Left lung (tissue), 10 donors: Measurements from ENCODE around the gene IL18BP. TPM values are rescaled to one million over a fixed set of nuclear protein-coding genes. Genes with fewer than 3 reads are reported as not detected.

ENCODE experiments used
- ATAC-seq: fragments of 200-7000 bp; cut with Tn5 transposase; one replicate; pipeline ENCODE4 v1.9.1; 2020; ENCODE audit warnings: moderate library complexity
- DNase-seq, 4 donors: peaks; one replicate each; pipeline ENCODE4 v3.0.0-alpha.2; 2013 to 2020
- H3K27ac ChIP-seq, 2 donors: fragments of 200-600 bp; sonication (generic) in 1 of 2; one replicate each; pipeline versions ENCODE4 v1.5.0 to v1.8.0; 2020 to 2021
- H3K27me3 ChIP-seq, 2 donors: fragments of 200-600 bp; sonication (generic) in 1 of 2; one replicate each; pipeline versions ENCODE4 v1.5.0 to v1.8.0; 2020 to 2021
- H3K36me3 ChIP-seq, 2 donors: fragments of 200-600 bp; sonication (generic) in 1 of 2; one replicate each; pipeline versions ENCODE4 v1.5.0 to v1.8.0; 2020 to 2021
- H3K4me1 ChIP-seq, 2 donors: fragments of 200-600 bp; one replicate each; pipeline ENCODE4 v1.8.0; 2021
- H3K4me3 ChIP-seq, 2 donors: fragments of 200-600 bp; sonication (generic) in 1 of 2; one replicate each; pipeline versions ENCODE4 v1.5.0 to v1.8.0; 2020 to 2021; ENCODE audit warnings: mild to moderate bottlenecking in 1 of 2
- H3K9me3 ChIP-seq, 2 donors: fragments of 200-600 bp; sonication (generic) in 1 of 2; one replicate each; pipeline versions ENCODE4 v1.5.0 to v1.8.0; 2020 to 2021
- CTCF ChIP-seq, 2 donors: fragments of 200-600 bp; sonication (generic) in 1 of 2; IDR thresholded peaks; one replicate each; pipeline versions ENCODE4 v1.5.0 to v1.8.0; 2021; ENCODE audit warnings: antibody characterized with exemption in 2 of 2
- intact Hi-C, 2 donors: fragments of 100-400 bp; cut with DNase I; formaldehyde crosslinking; loops; one replicate each; pipeline versions ENCODE4 v1.11.2 to v1.14.2; 2022
- polyA plus RNA-seq, 6 donors: library from polyadenylated mRNA; unstranded; fragments of 120-200 nt; gene quantifications; one replicate each; pipeline ENCODE4 v1.2.1, GENCODE V29; 2013; ENCODE audit not compliant: insufficient read length in 6 of 6
- total RNA-seq, 2 donors: library from RNA; stranded (reverse); fragmentation: NEBNext Ultra II Directional; extraction: Animal tissue kit (Norgen Biotek cat#: 25700); gene quantifications; one replicate each; pipeline ENCODE4 v1.2.1, GENCODE V29; 2021
- donor health status: DM: no; HTN: yes; CAD: no.
- donor health status: DM: no; HTN: no; CAD: no.

The IL18BP gene
- total and polyA plus RNA-seq, 8 donors = 8.9 to 20.1 (median 11.6) TPM

- Histone ChIP-seq H3K27me3 (no peaks in the 10 kb centered on the region), H3K36me3 (peaks cover 3 to 100% of the 10 kb centered on the region in 2 donors), H3K4me3 (no peak overlapping the region), H3K27ac (no peak overlapping the region), H3K4me1 (peaks cover 0 to 7% of the 10 kb centered on the region in 2 donors), H3K9me3 (no peaks in the 10 kb centered on the region)
- ATAC-seq (no peak), DNase-seq (no peak)
- intact Hi-C loops = no loop called here
- no peak for TF ChIP-seq CTCF (IDR thresholded peaks at IDR 0.05)
Measured at GRCh38 chr11:72005347-72006260, 6.9 kb downstream of the IL18BP start.

DNA sequence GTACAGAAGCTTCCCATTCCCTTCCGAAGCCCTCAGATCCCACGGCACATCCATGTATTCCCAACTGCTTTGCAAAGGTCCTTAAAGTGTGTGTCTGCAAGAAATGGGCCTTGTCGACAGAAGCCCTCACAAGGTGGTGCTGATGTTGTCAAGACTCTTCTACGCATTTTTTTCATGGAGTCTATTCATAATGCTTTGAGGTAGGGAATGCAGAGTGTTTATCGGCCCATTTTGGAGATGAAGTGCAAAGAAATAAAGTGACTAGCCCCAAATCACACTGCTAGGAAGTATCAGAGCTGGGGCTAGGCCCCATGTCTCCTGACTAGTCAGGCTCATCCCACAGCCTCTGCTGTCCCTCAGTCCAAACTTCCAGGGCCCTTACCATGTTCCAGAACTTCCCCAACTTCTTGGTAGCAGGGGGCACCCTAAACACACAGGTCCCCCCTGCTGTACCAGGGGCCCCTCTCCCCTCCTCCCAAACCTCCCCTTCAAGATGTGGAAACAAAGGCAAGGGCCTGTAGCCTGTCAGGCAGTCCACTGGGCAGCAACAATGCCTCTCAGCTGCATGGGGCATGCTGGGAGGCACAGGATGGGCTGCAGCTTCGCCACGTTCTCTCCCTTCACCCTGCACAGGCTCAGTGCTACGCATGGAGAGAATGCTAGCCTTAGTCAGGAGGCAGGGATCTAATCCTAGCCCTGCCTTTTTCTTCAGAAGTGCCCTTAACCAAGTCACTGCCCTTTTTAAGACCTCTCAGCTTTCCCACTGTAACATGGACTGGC lies 7.8 kb downstream of the IL18BP start:
- H3K36me3 ChIP-seq = peaks cover 3 to 100% of the 10 kb centered on the region in 2 donors
- no peak overlapping the region for H3K27ac ChIP-seq
- ATAC-seq = no peak
- H3K4me3 ChIP-seq = no peak overlapping the region
- H3K9me3 ChIP-seq = no peaks in the 10 kb centered on the region
- DNase-seq = no peak
- intact Hi-C loops = no loop called here
- H3K4me1 ChIP-seq = no peaks in the 10 kb centered on the region
- no peak for TF ChIP-seq CTCF (IDR thresholded peaks at IDR 0.05)
- H3K27me3 ChIP-seq = no peaks in the 10 kb centered on the region

DNA sequence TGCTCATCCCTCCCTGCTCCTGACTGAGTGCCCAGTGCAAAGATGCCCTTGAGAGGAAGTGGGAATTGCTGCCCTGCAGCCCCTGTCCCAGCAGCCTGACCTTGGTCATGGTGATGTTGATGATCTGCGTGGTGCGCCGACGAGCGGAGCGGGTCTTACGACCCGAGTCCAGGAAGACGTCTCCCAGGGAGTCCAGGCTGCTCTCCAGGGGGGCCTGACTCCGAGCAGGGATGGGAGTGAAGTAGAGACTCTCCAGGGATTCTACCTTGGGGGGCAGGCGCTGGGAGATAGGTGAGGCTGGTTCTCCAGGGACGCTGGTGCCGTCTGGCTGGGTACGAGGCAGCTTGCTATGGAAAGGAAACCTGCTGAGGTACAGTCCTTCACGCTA lies 8.4 kb downstream of the IL18BP start:
- H3K27ac ChIP-seq = no peak overlapping the region
- H3K4me3 ChIP-seq = no peak overlapping the region
- H3K4me1 ChIP-seq = no peaks in the 10 kb centered on the region
- H3K36me3 ChIP-seq = peaks cover 3 to 100% of the 10 kb centered on the region in 2 donors
- H3K27me3 ChIP-seq = no peaks in the 10 kb centered on the region
- intact Hi-C loops = no loop called here
- H3K9me3 ChIP-seq = no peaks in the 10 kb centered on the region
- no peak for TF ChIP-seq CTCF (IDR thresholded peaks at IDR 0.05)
- no peak for DNase-seq
- ATAC-seq = no peak

- Histone ChIP-seq H3K27me3 (no peaks in the 10 kb centered on the region), H3K4me1 (peaks cover 0 to 2% of the 10 kb centered on the region in 2 donors), H3K9me3 (no peaks in the 10 kb centered on the region), H3K36me3 (peaks cover 3 to 100% of the 10 kb centered on the region in 2 donors), H3K4me3 (no peak overlapping the region), H3K27ac (no peak overlapping the region)
- ATAC-seq (no peak), DNase-seq (no peak)
- no peak for TF ChIP-seq CTCF (IDR thresholded peaks at IDR 0.05)
- intact Hi-C loops = no loop called here
Measured at GRCh38 chr11:72007587-72007986, 8.9 kb downstream of the IL18BP start.

GRCh38 chr11:72008728-72009127 lies 10.0 kb downstream of the IL18BP start:
- H3K27me3 ChIP-seq = no peaks in the 10 kb centered on the region
- no peak for TF ChIP-seq CTCF (IDR thresholded peaks at IDR 0.05)
- H3K36me3 ChIP-seq = peaks cover 3 to 100% of the 10 kb centered on the region in 2 donors
- peaks cover 7 to 9% of the 10 kb centered on the region in 2 donors for H3K4me1 ChIP-seq
- intact Hi-C loops = no loop called here
- H3K9me3 ChIP-seq = no peaks in the 10 kb centered on the region
- H3K4me3 ChIP-seq = no peak overlapping the region
- DNase-seq = no peak
- ATAC-seq = no peak
- H3K27ac ChIP-seq = no peak overlapping the region
